CD4-positive, alpha-beta T cell treated with Interleukin-4 for 1 hour (primary cell): ENCODE results near the gene ERBB2.
"Not testable (repeated sequence)": the region's sequence is repeated elsewhere in the genome, so short reads cannot be mapped to it uniquely, and the experiment has no call there.

Experiments used
- DNase-seq, 2 donors: peaks; one replicate each; pipeline ENCODE4 v3.0.0-alpha.2; 2020 to 2022

ERBB2 gene

GRCh38 chr17:39730095-39730921 lies 30.4 kb downstream of the ERBB2 start, which contains the start of gene MIEN1:
TSS of gene MIEN1 (minus strand) at chr17:39730532. CDS start at chr17:39730495, 37 bp downstream.
- DNase-seq = peak; percentile 89 to 93

- no peak for DNase-seq
Measured at GRCh38 chr17:39732586-39732985, 32.7 kb downstream of the ERBB2 start.

DNA sequence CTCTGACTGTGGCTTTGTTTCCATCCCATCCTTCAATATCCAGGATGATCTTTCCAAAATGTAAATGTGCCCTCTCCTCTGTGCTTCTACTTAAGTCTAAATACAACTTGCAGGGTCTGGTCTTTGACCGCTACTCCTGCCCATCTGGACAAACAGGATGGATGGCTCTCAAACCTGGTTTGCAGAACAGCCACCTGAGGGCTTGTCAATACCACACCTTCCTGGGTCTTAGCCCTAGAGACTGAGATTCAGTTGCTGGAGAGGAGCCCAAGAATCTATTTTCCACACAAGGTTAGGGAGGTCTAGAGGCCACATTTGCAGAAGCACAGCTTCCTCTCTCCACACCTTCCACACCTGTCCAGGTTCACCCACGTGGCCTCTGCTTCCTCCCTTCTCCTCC lies 36.0 kb downstream of the ERBB2 start:
- no peak for DNase-seq

DNA sequence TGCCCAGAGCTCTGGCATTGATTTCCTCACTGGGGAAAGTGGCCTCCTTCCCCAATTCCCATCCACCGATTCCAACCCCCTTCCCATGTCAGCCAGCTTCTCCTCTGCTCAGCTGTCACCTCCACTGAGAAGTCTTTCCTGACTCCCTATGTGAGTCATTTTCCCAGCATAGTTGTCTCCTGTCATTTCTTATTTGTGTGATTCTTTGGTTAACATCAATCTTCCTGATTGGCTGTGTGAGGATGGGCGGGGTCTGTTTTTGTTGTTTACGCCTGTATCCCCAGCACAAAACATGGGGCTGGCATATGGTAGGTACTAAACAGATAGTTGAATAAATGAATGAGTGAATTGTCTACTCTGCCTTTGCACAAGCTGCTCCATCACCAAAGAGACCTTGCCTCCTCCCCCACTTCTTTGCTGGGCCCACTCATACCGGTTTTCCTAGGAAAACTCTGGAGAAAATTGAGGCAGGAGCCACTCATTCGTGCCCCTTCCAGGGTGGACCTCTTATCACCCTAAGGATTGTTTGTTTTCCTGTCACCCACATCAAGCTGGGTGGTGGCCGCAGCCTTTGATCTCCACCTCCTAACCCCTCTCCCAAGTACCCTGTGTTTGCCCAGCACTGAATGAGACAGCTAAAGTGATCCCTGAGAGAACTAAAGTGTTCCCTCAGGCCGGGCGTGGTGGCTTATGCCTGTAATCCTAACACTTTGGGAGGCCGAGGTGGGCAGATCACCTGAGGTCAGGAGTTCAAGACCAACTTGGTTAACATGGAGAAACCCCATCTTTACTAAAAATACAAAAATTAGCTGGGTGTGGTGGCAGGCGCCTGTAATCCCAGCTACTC lies 36.7 kb downstream of the ERBB2 start:
- DNase-seq = no peak

DNA sequence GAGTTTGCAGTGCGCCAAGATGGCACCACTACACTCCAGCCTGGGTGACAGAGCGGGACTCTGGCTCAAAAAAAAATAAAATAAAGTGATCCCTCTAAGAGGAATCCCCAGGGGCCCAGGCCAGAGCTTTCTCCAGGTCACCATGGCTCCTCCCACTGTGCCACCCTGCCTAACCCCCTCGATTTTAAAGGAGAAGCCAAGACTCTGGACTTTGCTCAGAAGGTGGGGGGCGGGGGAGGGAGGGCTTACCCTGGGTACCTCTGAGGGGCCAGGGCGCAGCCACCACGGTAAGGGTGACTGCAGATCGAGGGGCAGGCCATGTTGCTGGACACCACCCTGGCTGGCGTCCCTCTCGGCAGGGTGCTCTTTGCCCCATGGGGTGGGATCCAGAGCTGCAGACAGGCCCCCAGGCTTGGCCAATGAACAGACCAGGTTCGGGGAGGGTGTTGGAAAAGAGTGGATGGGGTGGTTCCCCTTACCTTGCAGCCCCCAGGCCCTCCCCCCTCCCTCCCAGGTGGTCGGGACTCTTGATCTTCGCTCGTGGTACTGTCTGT lies 37.4 kb downstream of the ERBB2 start:
- DNase-seq = no peak

- DNase-seq = no peak
Measured at GRCh38 chr17:39737760-39738567, 38.1 kb downstream of the ERBB2 start, which contains the start of gene GRB7. TSS of gene GRB7 (plus strand) at chr17:39737938. CDS start at chr17:39742302, 4,364 bp downstream.

DNA sequence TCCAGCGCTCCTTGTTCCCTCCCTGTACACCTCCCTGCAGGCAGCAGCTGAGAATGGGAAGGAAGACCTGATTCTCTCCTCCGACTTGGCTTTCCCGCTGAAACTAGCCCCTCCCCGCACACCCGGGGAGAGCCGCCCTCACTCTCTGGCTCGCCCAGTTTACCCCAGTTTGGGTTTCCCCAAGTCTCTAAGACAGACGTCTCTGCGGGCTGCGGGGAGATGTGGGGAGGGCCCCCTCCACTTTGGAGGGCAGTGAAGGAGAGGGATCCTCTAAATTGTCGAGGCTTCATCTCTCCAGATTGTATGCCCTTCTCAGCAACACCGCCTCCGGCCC lies 38.7 kb downstream of the ERBB2 start:
- peak; percentile 53 to 57 for DNase-seq

- DNase-seq = no peak
Measured at GRCh38 chr17:39738983-39739884, 39.4 kb downstream of the ERBB2 start.

DNA sequence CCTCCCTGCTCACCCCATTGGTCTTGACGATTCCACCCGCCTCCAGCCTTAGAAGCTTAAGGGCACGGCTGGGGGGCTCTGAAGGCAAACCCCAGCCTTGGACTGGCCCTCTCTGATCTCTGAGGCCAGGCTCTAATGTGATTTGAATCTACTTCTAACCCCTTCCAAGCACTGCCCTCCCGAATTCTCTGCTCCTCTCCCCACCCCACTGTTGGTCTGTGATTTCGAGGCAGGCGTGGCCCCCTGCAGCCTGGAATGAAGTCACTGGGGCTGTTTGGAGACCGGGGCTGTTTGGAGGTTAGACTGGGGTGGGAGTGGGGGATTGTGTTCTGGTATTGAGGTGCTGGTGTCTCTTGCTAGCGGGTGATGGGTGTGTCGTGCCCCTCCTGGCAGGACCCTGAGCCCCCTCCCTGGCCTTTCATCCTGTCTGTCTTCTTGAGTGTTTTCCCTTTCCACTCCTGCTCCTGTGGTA lies 40.1 kb downstream of the ERBB2 start:
- no peak for DNase-seq

DNA sequence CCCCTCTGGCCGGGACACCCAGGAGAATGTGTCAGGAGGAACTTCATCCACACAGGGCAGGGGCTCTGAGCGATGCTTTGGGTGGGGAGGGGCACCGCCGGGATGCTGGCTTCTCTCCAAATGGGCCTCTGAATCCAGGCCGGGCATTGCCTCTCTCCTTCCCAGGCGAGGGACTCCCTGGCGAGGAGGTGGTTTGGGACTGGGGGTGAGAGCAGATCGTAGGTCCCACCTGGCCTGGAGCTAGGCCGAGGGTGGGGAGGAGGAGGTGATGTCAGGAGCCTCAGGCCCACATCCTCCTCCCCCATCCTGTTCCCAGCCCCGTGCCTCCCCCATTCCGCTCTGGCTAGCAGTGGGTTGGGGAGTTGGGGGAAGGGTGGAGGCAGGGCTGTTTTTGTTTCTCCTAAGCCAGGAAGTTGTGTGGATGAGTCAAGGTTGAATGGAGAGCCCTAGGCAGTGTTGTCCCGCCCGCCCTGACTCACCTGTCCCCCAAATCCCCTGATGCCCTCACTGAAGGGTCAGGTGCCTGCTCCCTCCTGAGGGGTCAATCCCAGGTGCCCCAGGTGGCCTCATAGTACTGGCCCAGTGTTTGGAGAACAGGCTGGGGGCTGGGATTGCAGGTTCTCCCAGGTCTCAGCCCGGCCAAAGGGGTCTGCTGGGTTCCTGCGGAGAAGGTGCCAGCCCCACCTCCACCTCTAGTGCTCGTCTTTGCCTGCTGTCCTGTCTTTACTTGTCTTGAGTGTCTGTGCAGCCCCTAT lies 40.7 kb downstream of the ERBB2 start:
- no peak for DNase-seq

GRCh38 chr17:39742126-39742855 lies 42.4 kb downstream of the ERBB2 start:
- DNase-seq = no peak

- no peak for DNase-seq
Measured at GRCh38 chr17:39742856-39743436, 43.1 kb downstream of the ERBB2 start.

DNA sequence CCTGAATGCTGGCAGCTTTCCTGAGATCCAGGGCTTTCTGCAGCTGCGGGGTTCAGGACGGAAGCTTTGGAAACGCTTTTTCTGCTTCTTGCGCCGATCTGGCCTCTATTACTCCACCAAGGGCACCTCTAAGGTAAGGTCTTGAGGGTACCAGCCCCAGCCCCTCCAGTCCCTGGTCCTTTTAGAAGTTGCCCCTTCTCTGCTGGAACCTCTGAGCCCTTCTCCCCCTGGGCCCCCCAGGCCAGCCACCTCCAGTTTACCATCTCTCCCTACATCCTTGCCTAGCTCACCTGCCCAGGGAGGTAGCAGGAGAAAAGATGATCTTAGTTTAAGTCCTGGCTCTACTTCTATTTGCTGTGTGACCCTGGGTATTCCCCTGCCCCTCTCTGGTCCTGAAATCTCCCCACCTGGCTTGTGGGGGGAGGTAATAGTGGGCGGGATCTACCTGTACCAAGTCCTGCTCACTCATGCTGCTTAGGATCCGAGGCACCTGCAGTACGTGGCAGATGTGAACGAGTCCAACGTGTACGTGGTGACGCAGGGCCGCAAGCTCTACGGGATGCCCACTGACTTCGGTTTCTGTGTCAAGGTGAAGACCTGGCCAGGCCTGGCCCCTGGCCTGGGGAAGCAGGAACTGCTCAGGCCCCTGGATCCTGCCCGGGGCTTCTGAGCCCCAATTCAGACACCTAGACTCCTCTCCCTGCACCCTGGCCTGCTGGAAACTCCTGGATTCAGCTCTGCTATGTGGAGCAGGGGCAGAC lies 44.4 kb downstream of the ERBB2 start:
- no peak for DNase-seq

GRCh38 chr17:39744836-39745215 lies 45.0 kb downstream of the ERBB2 start:
- no peak for DNase-seq

GRCh38 chr17:39745335-39746144 lies 45.7 kb downstream of the ERBB2 start:
- DNase-seq = no peak

DNA sequence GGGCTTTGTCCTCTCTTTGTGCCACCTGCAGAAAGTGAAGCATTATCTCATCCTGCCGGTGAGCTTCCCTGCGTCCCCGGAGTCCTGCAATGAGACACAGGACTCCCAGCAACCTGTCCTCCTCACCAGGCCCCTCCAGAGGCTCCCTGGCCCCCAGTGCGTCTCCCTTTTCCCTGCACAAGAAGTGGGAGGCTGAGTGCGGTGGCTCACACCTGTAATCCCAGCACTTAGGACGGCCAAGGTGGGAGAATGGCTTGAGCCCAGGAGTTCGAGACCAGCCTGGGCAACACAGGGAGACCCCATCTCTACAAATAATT lies 46.2 kb downstream of the ERBB2 start:
- no peak for DNase-seq

DNA sequence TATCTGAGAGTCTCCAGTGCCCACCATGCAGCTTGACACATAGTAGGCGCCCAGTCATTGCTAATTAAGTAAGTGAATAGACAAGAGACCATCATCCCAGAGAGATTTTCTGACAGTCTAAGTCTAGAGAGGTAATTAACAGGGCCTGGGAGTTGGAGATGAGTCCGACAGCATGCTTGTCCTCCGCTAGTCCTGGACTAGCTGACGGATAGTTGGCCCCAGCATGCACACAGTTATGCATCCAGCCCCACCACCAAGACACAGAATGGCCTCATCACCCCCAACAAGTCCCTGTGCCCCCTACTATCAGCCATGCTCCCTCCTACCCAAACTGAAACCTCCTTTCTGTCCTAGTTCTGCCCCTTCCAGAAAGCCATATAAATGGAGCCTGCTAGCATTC lies 47.9 kb downstream of the ERBB2 start:
- DNase-seq = no peak

DNA sequence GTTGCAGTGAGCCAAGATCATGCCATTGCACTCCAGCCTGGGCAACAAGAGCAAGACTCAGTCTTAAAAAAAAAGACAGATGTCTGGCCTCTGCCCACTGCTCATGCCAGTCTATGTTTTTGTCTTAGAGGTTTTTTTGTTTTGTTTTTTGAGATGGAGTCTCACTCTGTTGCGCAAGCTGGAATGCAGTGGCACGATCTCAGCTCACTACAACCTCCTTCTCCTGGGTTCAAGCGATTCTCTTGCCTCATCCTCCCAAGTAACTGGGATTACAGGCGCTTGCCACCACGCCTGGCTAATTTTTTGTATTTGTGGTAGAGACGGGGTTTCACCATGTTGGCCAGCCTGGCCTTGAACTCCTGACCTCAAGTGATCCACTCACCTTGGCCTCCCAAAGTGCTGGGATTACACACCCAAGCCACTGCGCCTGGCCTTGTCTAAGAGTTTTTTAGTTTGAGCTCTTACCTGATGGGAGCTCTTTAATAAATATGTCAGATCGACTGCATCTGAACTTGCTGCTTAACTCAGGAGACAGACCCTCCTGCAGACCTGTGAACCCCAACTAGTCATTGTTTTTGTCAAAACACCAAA lies 48.7 kb downstream of the ERBB2 start:
- DNase-seq = not testable (repeated sequence)
